NCI-H2029 (cell line): ENCODE results near the gene PRM3.
"Not testable (repeated sequence)": the region's sequence is repeated elsewhere in the genome, so short reads cannot be mapped to it uniquely, and the experiment has no call there.

ENCODE experiments used
- DNase-seq: peaks from one replicate; lab custom pipeline; 2025; lab: John Stamatoyannopoulos, UW

The PRM3 gene

GRCh38 chr16:11303405-11304138 is 30.1 kb upstream of the PRM3 start:
- DNase-seq: peak; percentile 45

- peak; percentile 81 for DNase-seq
Measured at GRCh38 chr16:11302977-11303376, 29.5 kb upstream of the PRM3 start.

GRCh38 chr16:11301645-11302501 is 28.4 kb upstream of the PRM3 start:
- DNase-seq: peak; percentile 14

GRCh38 chr16:11300560-11300892 is 27.1 kb upstream of the PRM3 start:
- no peak for DNase-seq

- DNase-seq: no peak
Measured at GRCh38 chr16:11299865-11300559, 26.6 kb upstream of the PRM3 start.

- DNase-seq: not testable (repeated sequence)
Measured at GRCh38 chr16:11298950-11299547, 25.6 kb upstream of the PRM3 start.

GRCh38 chr16:11298143-11298900 is 24.9 kb upstream of the PRM3 start:
- DNase-seq: no peak

GRCh38 chr16:11297492-11298142 is 24.2 kb upstream of the PRM3 start:
- DNase-seq: peak; percentile 63

- no peak for DNase-seq
Measured at GRCh38 chr16:11296706-11297491, 23.5 kb upstream of the PRM3 start.

GRCh38 chr16:11296351-11296705 is 22.9 kb upstream of the PRM3 start:
- DNase-seq: no peak

GRCh38 chr16:11295672-11296071 is 22.2 kb upstream of the PRM3 start:
- no peak for DNase-seq

GRCh38 chr16:11292076-11292748 is 18.8 kb upstream of the PRM3 start:
- no peak for DNase-seq

- DNase-seq: no peak
Measured at GRCh38 chr16:11291091-11291703, 17.8 kb upstream of the PRM3 start.

- no peak for DNase-seq
Measured at GRCh38 chr16:11290102-11290893, 16.9 kb upstream of the PRM3 start.

- not testable (repeated sequence) for DNase-seq
Measured at GRCh38 chr16:11289696-11290095, 16.3 kb upstream of the PRM3 start.

GRCh38 chr16:11289202-11289601 is 15.8 kb upstream of the PRM3 start:
- no peak for DNase-seq

GRCh38 chr16:11285842-11286241 is 12.4 kb upstream of the PRM3 start:
- DNase-seq: no peak

- no peak for DNase-seq
Measured at GRCh38 chr16:11283820-11284248, 10.4 kb upstream of the PRM3 start.
